Keratinocyte (primary cell): ENCODE measurements around the gene SLC43A3.

ENCODE experiments used
- EZH2 ChIP-seq: IDR thresholded peaks from one replicate; pipeline ENCODE4 v1.6.1; 2012; ENCODE audit warnings: inconsistent platforms, mild to moderate bottlenecking, low read length, moderate library complexity
- TF ChIP-seq, protein P1 (sequence below), 3 experiments: IDR thresholded peaks in 1 of 3; conservative IDR thresholded peaks in 1 of 3; optimal IDR thresholded peaks in 1 of 3; 2 replicates in 2 of 3; 3 replicates in 1 of 3; pipeline versions ENCODE3 to v1.5.1; 2011; ENCODE audit warnings: low read length in 3 of 3, mild to moderate bottlenecking in 3 of 3, moderate library complexity in 2 of 3, control low read depth in 1 of 3, inconsistent platforms in 1 of 3; ENCODE audit not compliant: insufficient read depth in 2 of 3; ENCODE audit errors: extremely low read depth in 1 of 3

DNA sequence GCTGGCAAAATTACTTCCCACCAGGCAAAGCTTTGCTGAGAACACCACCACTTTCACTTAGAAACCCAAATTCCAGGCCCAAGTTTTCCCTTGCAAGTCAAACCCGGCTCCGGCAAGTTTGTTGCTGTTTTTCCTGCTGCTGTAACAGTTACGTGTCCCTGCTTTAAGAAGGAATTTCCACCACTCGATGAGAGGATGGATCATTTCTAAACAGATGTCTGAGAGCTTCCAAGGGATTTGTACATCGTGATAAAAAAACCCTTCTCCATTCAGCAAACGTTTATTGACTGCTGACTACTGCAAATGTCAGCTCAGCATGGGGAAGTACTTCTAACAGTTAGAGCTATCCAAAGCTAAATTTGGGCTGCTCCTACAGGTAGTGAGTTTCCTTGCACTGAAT, 69.1 kb downstream of the SLC43A3 start:
- TF ChIP-seq, protein P1, sequence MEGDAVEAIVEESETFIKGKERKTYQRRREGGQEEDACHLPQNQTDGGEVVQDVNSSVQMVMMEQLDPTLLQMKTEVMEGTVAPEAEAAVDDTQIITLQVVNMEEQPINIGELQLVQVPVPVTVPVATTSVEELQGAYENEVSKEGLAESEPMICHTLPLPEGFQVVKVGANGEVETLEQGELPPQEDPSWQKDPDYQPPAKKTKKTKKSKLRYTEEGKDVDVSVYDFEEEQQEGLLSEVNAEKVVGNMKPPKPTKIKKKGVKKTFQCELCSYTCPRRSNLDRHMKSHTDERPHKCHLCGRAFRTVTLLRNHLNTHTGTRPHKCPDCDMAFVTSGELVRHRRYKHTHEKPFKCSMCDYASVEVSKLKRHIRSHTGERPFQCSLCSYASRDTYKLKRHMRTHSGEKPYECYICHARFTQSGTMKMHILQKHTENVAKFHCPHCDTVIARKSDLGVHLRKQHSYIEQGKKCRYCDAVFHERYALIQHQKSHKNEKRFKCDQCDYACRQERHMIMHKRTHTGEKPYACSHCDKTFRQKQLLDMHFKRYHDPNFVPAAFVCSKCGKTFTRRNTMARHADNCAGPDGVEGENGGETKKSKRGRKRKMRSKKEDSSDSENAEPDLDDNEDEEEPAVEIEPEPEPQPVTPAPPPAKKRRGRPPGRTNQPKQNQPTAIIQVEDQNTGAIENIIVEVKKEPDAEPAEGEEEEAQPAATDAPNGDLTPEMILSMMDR (optimal IDR thresholded peaks at IDR 0.05 in 1 of 3, IDR thresholded peaks at IDR 0.05 in 1 of 3, conservative IDR thresholded peaks at IDR 0.05 in 1 of 3; ENCODE audit: extremely low read depth in 1 of 3, insufficient read depth in 2 of 3, low read length in 3 of 3), result no peak
- no peak for TF ChIP-seq EZH2
